DMS153 treated with DMSO at 0.1 percent for 48 hours (cell line): ENCODE data around the gene SUN3.
"Not testable (repeated sequence)": the region's sequence is repeated elsewhere in the genome, so short reads cannot be mapped to it uniquely, and the experiment has no call there.

ENCODE experiments used
- DNase-seq: peaks from one replicate; lab custom pipeline; 2025; ENCODE audit not compliant: unreplicated experiment; lab: John Stamatoyannopoulos, UW

The SUN3 gene

GRCh38 chr7:48033922-48034321, 5.0 kb upstream of the SUN3 start:
- no peak for DNase-seq

DNA sequence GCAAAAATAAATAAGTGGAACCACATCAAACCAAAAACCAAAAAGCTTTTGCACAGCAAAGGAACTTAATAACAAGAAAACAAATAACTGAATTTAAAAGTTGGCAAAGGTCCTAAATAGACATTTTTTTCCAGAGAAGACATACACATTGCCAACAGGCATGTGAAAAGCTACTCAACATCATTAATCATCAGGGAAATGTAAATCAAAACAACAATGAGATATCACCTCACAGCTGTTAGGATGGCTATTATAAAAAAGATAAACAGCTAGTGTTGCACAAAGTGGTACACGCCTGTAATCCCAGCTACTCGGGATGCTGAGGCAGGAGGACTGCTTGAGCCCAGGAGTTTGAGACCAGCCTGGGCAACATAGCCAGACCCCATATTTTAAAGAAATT, 2.2 kb upstream of the SUN3 start:
- DNase-seq = no peak

DNA sequence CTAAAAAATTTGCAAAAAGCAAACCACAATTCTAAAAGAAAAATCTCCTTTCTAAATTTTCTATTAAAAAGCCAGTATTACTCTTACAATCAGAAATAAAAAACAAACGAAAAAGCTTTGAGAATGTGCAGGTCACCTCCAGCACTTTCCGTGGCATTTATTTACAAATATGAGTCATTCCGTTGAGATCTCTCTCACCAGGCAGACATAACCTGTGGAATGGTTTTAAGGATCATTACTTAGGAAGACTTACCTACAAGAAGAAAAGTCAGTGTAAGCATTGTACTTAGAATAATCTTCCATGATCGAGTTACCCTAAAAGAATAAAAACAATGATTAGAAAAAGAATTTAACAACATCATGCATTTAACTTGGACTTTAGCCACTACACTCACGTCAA, 3.3 kb downstream of the SUN3 start:
- no peak for DNase-seq

GRCh38 chr7:48017674-48018073, 11.2 kb downstream of the SUN3 start:
- DNase-seq = no peak

- DNase-seq = no peak
Measured at GRCh38 chr7:48016641-48017040, 12.3 kb downstream of the SUN3 start.

DNA sequence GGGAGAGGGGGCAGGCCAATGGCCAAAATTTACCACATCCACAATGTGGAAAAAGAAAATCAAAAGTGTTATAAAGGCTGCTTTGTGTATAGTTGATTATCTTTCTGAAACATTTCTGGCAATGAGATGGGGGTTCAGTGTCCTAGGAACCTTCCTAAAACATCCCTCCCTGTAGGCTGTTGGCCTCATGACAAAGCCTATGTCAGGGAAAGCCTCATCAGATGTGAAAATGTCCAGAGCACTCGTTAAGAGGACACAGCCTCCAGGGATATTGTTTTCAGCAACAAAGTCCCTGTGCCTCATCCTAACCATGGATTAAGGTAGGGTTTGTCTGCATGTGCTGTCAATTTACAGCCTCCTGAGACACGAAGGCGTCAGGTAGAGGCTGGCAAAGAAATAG, 17.0 kb downstream of the SUN3 start:
- no peak for DNase-seq

- DNase-seq = no peak
Measured at GRCh38 chr7:48011323-48011722, 17.6 kb downstream of the SUN3 start.

DNA sequence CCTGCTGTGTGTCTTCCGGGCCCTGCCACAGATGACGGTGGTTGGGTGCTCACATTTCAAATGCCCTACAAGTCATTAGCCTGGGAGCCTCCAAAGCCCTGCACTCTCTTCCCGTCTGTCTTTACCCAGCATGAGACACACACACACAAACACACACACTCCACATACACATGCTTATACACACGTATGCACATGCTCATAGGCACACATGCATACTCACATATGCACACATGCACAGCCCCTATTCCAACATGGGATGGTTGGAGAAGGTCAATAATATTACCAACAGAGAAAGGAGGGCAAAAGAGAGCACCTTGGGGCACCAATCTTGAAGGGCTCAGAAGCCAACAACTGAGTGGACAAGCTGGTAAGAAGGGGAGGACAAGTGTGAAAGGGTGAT, 19.0 kb downstream of the SUN3 start:
- no peak for DNase-seq

DNA sequence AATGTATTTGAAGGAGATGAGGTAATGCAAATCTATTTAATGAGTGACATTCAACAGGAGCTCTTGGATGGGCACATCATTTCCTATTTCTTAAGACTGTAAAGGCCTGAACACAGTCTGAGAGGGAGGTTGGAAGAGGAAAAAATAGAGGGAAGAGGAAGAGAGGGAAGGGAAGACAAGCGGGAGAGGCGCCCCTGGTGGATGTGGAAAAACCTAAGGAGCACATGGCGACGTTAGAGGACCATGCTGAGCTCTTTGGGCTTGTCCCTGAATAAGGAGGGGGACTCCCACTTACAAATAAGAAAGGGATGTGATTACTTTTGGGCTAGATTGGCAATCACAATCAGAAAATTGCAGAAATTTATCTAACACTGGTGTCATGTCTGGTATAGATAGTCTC, 19.6 kb downstream of the SUN3 start:
- no peak for DNase-seq

- DNase-seq = no peak
Measured at GRCh38 chr7:48006866-48007265, 22.0 kb downstream of the SUN3 start.

- no peak for DNase-seq
Measured at GRCh38 chr7:48004638-48005037, 24.3 kb downstream of the SUN3 start.

DNA sequence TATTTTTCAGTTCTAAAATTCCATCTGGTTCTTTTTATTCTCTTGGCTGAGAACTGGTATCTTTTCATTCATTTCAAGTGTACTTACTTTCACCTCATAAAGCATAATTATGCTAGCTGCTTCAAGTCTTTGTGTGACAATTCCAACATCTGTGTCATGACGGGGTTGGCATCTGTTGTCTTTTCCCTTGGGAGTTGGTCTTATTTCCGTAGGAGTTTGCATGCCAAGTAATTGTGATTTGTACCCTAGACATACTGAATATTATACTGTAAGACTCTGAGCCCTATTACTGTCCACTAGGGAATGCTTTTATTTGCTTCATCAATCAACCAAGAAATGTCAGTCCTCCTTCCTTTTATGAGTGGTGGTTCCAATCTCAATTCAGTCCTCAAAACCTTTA, 24.9 kb downstream of the SUN3 start:
- DNase-seq = no peak

DNA sequence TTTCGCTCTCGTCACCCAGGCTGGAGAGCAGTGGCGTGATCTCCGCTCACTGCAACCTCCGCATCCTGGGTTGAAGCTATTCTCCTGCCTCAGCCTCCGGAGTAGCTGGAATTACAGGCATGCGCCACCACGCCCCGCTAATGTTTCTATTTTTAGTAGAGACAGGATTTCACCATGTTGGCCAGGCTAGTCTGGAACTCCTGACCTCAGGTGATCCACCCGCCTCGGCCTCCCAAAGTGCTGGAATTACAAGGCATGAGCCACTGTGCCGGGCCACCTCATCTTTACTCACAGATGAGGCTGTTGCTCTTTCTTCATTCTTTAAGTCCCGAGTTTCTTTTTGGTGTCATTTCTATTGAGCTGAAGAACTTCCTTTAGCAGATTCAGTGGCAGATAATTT, 28.7 kb downstream of the SUN3 start:
- DNase-seq = not testable (repeated sequence)

- no peak for DNase-seq
Measured at GRCh38 chr7:47999413-47999812, 29.5 kb downstream of the SUN3 start.

- no peak for DNase-seq
Measured at GRCh38 chr7:47992446-47992845, 36.5 kb downstream of the SUN3 start.

- peak; percentile 89 for DNase-seq
Measured at GRCh38 chr7:47991741-47992311, 37.1 kb downstream of the SUN3 start.

GRCh38 chr7:47991270-47991669, 37.6 kb downstream of the SUN3 start:
- no peak for DNase-seq

DNA sequence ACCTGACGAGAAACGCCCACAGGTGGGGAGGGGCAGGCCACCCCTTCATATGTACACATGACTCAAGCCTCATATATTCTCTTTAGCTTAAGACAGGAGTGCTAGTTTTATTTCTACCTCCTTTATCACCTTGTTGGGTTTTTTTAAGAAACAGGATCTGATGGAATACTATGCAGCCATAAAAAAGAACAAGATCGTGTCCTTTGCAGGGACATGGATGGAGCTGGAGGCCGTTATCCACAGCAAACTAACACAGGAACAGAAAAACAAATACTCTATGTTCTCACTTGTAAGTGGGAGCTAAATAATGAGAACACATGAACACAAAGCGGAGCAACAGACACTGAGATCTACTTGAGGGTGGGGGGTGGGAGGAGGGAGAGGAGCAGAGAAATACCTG, 38.3 kb downstream of the SUN3 start:
- DNase-seq = no peak

GRCh38 chr7:47989607-47990400, 39.1 kb downstream of the SUN3 start:
- peak; percentile 60 for DNase-seq

GRCh38 chr7:47988496-47989386, 40.2 kb downstream of the SUN3 start:
- no peak for DNase-seq

DNA sequence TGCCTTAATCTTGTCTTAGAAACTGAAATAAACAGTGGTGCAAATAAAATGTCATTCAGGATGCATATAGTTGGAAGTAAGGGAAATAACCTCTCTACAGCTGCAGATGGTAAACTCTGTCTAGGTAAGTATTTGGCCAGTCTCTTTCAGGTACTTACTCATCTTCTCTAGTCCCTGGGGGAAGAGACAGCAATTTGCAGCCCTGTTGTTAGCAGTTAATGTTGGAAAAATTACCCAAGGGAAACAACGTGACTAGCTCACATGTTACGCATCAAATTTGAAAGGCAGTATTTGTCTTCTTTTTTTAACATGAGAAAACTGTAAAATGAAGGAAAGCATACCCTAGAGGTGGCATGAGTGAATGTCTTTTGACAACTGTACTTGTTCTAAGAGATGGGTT, 46.3 kb downstream of the SUN3 start:
- DNase-seq = peak; percentile 32

GRCh38 chr7:47980648-47981047, 48.3 kb downstream of the SUN3 start:
- not testable (repeated sequence) for DNase-seq
